HS-5 (cell line): Measurements from ENCODE around the gene CYP2F1.
"Not testable (repeated sequence)": the region's sequence is repeated elsewhere in the genome, so short reads cannot be mapped to it uniquely, and the experiment has no call there.

ENCODE experiments used
- DNase-seq: peaks from one replicate; pipeline ENCODE4 v3.0.0-alpha.2; 2012; ENCODE audit warnings: low read depth

CYP2F1 gene

DNA sequence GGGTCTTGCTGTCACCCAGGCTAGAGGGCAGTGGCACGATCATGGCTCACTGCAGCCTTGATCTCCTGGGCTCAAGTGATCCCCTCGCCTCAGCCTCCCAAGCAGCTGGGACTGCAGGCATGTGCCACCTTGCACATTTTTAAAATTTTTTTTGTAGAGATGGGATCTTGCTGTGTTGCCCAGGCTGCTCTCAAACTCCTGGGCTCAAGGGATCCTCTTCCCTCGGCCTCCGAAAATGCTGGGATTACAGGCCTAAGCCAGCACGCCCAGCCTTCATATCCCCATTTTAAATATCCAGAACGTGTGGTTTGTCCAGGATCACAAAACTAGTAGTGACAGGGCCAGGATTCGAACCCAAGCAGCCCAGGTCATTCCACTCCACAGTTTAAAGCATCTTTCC lies 13.1 kb downstream of the CYP2F1 start:
- DNase-seq = not testable (repeated sequence)

- not testable (repeated sequence) for DNase-seq
These were observed 13.6 kb downstream of the CYP2F1 start for GRCh38 chr19:41127801-41128300.

DNA sequence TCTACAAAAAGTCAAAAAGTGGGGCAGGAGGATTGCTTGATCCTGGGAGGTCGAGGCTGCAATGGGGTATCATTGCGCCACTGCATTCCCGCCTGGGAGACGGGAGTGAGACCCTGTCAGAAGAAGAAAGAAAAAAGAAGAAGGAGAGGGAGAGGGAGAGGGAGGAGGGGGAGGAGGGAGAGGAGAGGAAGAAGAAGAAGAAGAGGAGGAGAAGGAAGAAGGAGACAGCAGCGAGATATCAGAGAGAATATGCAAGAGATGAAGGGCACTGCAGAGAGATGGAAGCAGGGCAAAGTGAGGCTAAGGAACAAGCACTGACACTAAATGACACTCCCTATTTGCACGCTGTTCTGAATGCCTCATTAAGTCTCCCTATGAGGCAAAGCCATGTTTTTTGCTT lies 14.5 kb downstream of the CYP2F1 start:
- no peak for DNase-seq

- no peak for DNase-seq
These were observed 17.0 kb downstream of the CYP2F1 start for GRCh38 chr19:41131186-41131585.

DNA sequence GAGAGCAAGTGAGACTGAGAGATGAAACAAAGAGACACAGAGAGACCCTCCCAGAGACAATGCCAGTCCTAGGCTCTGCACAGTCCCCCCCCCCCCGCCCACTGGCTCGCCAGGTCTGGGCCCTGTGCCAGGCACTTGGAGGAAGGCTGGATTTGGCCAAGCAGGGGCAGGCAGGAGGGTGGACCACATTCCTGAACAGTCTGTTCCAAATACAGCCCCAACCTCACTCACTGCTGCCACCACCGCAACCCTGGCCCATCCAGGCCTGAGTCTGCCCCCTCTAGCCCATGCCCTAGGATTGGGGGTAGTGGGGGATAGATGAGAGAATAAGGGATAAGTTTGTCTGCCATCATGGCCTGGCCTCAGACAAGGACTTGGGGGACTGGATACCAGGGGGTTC lies 19.0 kb downstream of the CYP2F1 start:
- no peak for DNase-seq

- DNase-seq = no peak
These were observed 20.4 kb downstream of the CYP2F1 start for GRCh38 chr19:41134616-41135015.

DNA sequence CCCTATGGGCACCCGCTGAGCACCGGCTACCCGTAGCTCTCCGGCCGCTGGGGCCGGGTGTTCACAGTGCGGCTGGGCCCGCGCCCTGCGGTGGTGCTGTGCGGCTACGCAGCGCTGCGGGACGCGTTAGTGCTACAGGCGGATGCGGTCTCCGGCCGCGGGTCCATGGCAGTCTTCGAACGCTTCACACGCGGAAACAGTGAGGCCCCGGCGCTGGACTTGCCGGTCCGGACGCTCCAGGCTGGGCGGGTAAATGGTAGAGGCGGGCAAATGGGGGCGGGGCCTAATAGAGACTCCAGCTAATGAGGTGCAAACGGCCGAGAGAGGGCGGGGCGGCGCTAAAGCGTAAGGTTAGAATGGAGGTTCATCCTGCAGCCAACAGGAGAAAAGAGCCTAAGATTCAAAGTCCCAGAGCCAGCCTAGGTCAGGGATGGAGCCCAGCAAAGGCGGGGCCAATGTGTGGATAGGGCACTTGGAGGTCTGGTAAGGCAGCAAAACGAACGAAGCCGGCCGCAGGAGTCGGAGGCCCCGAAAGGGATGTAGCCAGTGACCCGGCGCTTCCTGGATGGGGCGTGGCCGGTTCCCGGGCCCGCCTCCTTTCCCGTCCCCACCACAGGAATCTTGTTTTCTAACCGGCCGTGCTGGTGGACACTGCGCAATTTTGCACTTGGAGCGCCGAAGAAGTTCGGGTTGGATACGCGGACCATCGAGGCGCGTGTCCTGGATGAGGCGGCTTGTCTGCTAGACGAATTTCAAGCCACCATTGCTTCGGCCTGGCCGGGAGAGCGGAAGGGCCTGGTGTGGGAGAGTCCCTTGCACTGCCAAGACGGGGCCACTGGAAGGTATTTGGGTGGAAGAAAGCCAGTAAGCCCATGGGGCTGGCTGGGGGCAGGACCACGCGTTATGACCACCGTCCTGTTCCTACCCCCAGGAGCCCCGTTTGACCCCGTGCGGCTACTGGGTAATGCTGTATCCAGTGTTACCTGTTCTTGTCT lies 21.5 kb downstream of the CYP2F1 start:
- DNase-seq = not testable (repeated sequence)

DNA sequence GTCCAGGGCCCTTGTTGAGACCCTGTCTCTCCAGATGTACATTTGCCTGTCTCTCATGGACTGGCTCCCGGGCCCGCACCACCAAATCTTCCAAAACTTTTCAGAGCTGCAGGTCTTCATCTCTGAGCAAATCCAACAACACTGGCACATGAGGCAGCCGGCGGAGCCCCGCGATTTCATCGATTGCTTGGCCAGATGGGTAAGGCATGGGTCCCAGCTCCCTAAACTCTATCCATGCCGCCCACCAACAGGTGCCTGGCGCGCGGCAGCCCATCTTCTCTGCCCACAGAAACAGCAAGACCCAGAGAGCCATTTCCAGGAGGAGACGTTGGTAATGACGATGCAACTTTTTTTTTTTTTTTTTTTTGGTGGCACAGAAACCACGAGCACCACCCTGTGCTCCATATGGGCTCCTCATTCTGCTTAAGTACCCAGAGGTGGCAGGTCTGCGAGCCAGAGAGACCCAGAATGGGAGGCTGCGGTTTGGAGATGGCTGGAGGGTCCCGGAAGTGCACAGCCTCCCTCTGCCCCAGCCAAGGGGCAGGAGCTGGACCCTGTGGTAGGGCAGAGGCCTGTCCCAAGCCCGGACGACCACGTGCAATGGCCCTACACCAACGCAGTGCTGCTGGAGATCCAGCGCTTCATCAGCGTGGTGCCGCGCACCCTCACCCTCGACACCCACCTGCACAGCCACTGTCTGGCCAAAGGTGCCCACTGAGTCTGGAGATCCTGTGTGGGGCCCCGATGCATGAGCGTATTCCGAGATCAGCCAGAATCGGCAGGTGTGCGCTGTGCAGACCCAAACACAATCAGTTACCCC lies 22.6 kb downstream of the CYP2F1 start:
- no peak for DNase-seq

- DNase-seq = peak; percentile 48
These were observed 30.2 kb downstream of the CYP2F1 start for GRCh38 chr19:41144403-41144802.

DNA sequence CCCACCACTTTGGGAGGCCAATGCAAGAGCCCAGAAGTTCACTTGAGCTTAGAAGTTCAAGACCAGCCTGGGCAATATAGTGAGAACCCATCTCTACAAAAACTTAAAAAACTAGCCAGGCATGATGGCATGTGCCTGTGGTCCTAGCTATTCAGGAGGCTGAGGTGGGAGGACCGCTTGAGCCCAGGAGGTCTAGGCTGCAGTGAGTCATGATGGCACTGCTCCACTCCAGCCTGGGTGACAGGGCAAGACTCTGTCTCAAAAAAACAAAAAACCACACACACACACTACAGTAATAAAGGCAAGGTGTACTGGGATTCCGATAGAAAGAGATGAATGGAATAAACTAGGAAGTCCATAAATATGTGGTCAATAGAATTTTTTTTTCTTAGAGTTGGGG lies 35.6 kb downstream of the CYP2F1 start:
- no peak for DNase-seq

- not testable (repeated sequence) for DNase-seq
These were observed 36.8 kb downstream of the CYP2F1 start for GRCh38 chr19:41150986-41151385.

- no peak for DNase-seq
These were observed 39.8 kb downstream of the CYP2F1 start for GRCh38 chr19:41154060-41154459.

GRCh38 chr19:41156207-41156606 lies 42.0 kb downstream of the CYP2F1 start:
- no peak for DNase-seq

- DNase-seq = no peak
These were observed 45.6 kb downstream of the CYP2F1 start for GRCh38 chr19:41159881-41160280.

DNA sequence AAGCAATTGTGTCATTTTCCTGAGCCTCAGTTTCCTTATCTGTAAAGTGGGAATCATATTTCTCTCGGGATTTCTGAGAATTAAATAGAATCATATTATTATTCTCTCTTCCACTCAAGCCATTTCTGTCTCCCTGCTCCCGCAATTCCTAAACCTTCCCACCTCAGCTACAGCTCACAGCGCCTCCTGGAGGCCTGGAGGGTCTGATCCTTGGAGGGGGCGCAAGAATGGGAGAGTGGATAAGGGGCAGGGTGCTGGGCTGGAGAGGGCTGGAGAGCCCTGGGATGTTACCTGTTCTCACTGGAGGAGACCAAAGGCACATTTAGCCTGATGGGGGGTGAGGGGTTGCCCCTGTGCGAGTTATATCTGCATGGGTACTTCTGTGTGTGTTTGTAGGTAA lies 47.7 kb downstream of the CYP2F1 start:
- DNase-seq = no peak

DNA sequence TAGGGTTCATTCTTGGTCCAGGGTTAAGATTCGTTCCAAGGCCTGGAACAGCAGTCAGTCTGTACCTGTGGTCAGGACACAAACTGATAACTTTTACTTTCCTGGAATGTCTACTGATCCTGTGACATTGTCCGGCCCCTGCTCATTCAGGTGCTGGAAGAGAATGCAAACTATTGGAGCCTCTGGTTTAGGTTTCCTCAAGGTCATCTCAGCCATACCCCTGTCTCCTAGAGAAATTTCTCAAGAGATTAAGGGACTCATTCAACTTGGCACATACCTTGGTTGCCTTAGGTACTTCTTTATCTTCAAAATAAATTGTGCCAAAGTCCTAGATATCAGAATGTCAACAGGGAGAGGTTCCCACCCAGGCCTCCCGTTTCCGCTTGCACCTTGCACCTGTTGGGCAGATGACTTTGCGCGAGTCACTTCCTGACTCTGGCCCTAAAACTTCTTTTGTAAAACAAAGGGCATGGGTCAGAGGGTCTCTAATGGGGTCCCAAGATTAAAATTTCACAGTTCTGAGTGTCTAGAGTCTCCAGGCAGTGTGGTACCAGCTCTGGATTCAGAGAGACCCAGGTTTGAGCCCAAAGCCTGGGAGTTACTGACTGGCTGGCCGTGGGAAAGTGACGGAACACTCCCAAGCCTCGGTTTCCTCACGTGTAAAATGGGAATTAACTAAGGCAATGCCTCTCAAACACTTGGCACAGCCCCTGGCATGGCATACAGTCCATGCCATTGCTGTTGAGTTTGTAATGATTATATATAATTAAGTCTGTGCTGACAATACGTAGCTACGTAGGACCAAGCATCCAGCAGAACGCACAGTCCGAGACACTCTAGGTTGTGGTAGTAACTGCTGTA lies 52.9 kb downstream of the CYP2F1 start:
- DNase-seq = no peak

DNA sequence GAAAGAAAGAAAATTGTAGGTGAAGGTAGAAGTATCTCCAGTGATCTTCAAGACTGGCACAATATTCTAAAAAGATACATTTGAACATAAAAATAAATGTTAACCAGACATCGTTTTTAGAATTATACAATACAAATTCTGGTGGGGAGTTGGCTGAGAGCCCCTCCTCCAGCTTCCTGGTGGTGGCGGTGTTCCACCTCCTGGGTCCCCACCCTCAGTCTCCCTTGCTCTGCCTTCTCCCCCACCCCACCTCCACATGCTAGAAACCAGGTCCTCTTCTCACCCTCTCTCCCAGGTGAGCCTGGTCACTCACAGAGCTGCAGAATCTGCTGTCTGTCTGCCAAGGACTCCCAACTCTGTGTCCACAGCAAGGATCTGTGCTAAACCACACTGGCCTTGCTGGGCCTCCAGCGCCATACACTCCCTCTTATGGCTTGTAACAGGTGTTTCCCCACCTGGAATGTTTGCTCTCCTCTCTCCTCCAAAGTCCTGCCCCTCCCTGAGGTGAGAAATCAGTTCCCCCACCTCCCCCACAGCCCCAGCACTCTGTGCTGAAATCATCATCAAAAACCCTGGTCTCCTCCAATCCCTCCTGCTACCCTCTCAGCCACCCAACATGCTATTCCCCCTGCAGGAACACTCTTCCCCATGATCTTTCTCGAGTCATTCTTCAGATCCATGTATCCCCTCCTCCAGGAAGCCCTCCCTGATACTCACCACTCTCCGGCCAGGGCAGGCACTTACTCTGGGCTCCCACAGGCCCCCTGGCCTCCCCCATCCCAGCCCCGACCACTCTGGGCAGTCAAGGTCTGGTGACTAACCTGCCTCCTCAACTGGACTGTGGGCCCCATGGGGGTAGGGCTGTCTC lies 58.3 kb downstream of the CYP2F1 start:
- DNase-seq = no peak

DNA sequence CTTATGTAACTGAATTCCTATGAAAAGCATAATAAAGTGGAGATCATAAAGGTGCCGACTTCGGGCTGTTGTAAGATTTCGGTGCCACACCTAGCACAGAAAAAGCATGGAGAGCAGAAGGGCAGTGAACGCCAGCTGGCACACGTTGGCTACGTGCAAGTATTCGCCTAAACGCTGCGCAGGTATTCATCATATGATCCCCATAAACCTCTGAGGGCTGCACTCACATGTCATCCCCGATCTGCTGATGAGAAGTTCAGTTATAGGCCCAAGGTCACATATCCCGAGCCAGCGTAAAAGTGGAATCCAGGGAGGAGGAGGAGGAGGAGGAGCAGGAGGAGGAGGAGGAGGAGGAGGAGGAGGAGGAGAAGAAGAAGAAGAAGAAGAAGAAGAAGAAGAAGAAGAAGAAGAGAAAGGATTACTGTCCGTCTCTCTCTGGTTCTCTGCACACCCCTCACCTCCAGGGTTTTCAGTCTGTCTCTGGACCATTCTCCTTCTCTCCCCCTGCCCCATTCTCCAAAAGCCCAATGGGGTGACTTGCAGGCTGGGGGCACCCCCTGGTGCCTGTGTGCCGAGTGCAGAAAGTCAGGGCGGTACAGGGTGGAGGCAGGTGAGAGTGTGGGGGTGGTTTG lies 60.2 kb downstream of the CYP2F1 start:
- DNase-seq = no peak

- peak; percentile 53 for DNase-seq
These were observed 61.9 kb downstream of the CYP2F1 start for GRCh38 chr19:41175801-41176777.
